ENCODE data around the gene LMNTD2.

LMNTD2 gene

GRCh38 chr11:567011-567628 is 6.6 kb upstream of the LMNTD2 start:
- DNase-seq = no peak

- no peak for DNase-seq
These were observed 5.5 kb upstream of the LMNTD2 start for GRCh38 chr11:565921-566509.

- DNase-seq = no peak
These were observed 3.5 kb upstream of the LMNTD2 start for GRCh38 chr11:563812-564578.

- no peak for DNase-seq
These were observed 2.7 kb upstream of the LMNTD2 start for GRCh38 chr11:563066-563811.

GRCh38 chr11:562046-562645 is 1.6 kb upstream of the LMNTD2 start:
- DNase-seq = no peak

- DNase-seq = no peak
These were observed 838 bp upstream of the LMNTD2 start for GRCh38 chr11:561148-562003.

GRCh38 chr11:559712-560304 is 730 bp downstream of the LMNTD2 start:
- DNase-seq = no peak

- no peak for DNase-seq
These were observed 1.4 kb downstream of the LMNTD2 start for GRCh38 chr11:559020-559620.

- no peak for DNase-seq
These were observed 2.0 kb downstream of the LMNTD2 start for GRCh38 chr11:558503-558902.

GRCh38 chr11:557328-558132 is 3.0 kb downstream of the LMNTD2 start:
- DNase-seq = no peak

GRCh38 chr11:556662-557256 is 3.8 kb downstream of the LMNTD2 start:
- no peak for DNase-seq

- DNase-seq = no peak
These were observed 4.5 kb downstream of the LMNTD2 start for GRCh38 chr11:555780-556661.

- no peak for DNase-seq
These were observed 5.2 kb downstream of the LMNTD2 start for GRCh38 chr11:555227-555779.

GRCh38 chr11:554428-555226 is 5.9 kb downstream of the LMNTD2 start:
- peak; percentile 67 for DNase-seq

GRCh38 chr11:553988-554340 is 6.6 kb downstream of the LMNTD2 start:
- no peak for DNase-seq

GRCh38 chr11:553083-553987 is 7.2 kb downstream of the LMNTD2 start:
- DNase-seq = no peak

- no peak for DNase-seq
These were observed 8.9 kb downstream of the LMNTD2 start for GRCh38 chr11:551596-551995.
